ENCODE data around the gene CHURC1.

CHURC1 gene

DNA sequence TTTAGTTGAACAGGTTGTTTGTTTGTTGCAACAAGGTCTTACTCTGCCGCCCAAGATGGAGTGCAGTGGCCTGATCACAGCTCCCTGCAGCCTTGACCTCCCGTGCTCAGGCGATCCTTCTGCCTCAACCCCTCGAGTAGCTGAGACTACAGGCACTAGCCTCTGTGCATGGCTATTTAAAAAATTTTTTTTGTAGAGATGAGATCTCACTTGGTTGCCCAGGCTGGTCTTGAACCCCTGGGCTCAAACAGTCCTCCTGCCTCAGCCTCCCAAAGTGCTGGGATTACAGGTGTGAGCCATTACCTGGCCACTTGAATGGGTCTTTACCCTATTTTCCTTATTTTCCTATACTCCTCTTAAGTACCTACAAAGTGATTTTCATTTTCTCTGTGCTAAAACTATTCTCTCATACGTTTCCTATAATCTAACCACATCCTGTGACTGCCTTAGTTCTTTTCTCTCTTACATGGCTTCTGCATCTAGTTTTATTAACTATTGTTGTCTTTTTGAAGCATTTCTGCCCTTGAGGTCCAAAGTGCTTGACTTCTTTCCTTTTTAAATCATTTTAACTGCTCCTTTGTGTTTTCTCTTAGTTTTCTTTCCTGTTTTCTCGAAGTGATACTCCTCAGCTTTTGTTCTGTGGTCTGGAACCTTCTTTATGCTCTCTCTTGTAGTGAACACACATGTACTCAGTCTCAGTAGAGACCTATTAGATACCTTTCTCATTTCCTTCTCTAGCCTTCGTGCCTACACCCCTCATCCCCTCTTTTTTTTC, 14.2 kb downstream of the CHURC1 start:
- H2BK5ac ChIP-seq (ENCODE audit: low read length), result no peak overlapping the region
- no peak overlapping the region for H3K18ac ChIP-seq (ENCODE audit: low read length)
- DNase-seq (ENCODE audit: low spot score), result no peak
- 100% methylated on average over 1 of the region's 7 CpGs; no CpG with 5 or more reads in 1 of the 2 donors for WGBS, 2 donors (ENCODE audit: extremely low coverage in 2 of 2, insufficient read length in 2 of 2, insufficient replicate concordance in 1 of 2)
- H3K9me3 ChIP-seq (replicated peaks in 1 of 2; ENCODE audit: control insufficient read depth in 2 of 2, insufficient read depth in 1 of 2, low read depth in 1 of 2, low read length in 2 of 2), result no peaks in the 10 kb centered on the region
- no peak overlapping the region for H3K4ac ChIP-seq (ENCODE audit: low read length)
- H3K4me3 ChIP-seq (ENCODE audit: low read length in 2 of 2), result no peak overlapping the region
- H4K91ac ChIP-seq (ENCODE audit: low read depth, low read length, poor library complexity), result no peak overlapping the region
- no peak overlapping the region for H2BK15ac ChIP-seq (ENCODE audit: low read length)
- H3K4me2 ChIP-seq (ENCODE audit: insufficient read depth, low read length, poor library complexity, severe bottlenecking), result no peak overlapping the region
- H4K8ac ChIP-seq (ENCODE audit: low read depth, low read length), result no peak overlapping the region
- no peak overlapping the region for H3K9ac ChIP-seq (ENCODE audit: low read depth, low read length, poor library complexity)
- no peaks in the 10 kb centered on the region for H3K27me3 ChIP-seq (ENCODE audit: control insufficient read depth in 3 of 3, insufficient read depth in 3 of 3, low read depth in 1 of 3, low read length in 3 of 3)
- H3K79me1 ChIP-seq (ENCODE audit: low read depth, low read length), result no peaks in the 10 kb centered on the region
- peaks cover 0 to 13% of the 10 kb centered on the region in 2 donors for H3K4me1 ChIP-seq (ENCODE audit: control insufficient read depth in 2 of 2, insufficient read depth in 1 of 2, low read depth in 1 of 2, low read length in 2 of 2)
- no peak overlapping the region for H2AK5ac ChIP-seq (ENCODE audit: low read depth, low read length)
- H3K27ac ChIP-seq (replicated peaks; ENCODE audit: low read length), result no peak overlapping the region
- peaks cover 8 to 97% of the 10 kb centered on the region in 2 donors for H3K36me3 ChIP-seq (replicated peaks in 1 of 2; ENCODE audit: control insufficient read depth in 2 of 2, insufficient read depth in 2 of 2, low read length in 2 of 2)
- H3K23ac ChIP-seq (ENCODE audit: low read depth, low read length, poor library complexity), result no peak overlapping the region
- no peak overlapping the region for H3K14ac ChIP-seq (ENCODE audit: low read length)
- H2AFZ ChIP-seq (ENCODE audit: low read length), result no peak overlapping the region
- H2BK12ac ChIP-seq (ENCODE audit: low read length), result no peak overlapping the region
- H2BK120ac ChIP-seq (ENCODE audit: low read depth, low read length), result no peak overlapping the region

DNA sequence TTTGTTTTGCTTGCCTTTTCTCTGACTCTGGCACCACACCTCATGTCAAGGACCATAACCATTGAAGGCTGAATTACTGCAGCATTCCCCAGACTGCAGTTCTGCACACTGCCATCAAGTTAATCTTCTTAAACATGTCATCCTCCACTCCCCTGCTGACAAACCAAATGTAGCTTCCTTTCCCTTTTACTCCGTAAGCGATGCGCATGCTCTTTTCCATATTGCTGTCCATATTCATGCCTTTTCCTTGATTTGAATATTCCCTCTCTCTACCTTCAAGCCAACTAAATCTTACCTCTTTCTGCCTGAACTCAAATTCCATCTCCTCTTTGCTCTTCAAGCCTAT, 14.7 kb downstream of the CHURC1 start:
- H3K14ac ChIP-seq (ENCODE audit: low read length), result no peak overlapping the region
- H2BK12ac ChIP-seq (ENCODE audit: low read length), result no peak overlapping the region
- no CpG with 5 or more reads among the region's 3 CpGs for WGBS, 2 donors (ENCODE audit: extremely low coverage in 2 of 2, insufficient read length in 2 of 2, insufficient replicate concordance in 1 of 2)
- no peak overlapping the region for H3K23ac ChIP-seq (ENCODE audit: low read depth, low read length, poor library complexity)
- H4K8ac ChIP-seq (ENCODE audit: low read depth, low read length), result no peak overlapping the region
- H3K4me2 ChIP-seq (ENCODE audit: insufficient read depth, low read length, poor library complexity, severe bottlenecking), result no peak overlapping the region
- no peak overlapping the region for H3K4ac ChIP-seq (ENCODE audit: low read length)
- no peaks in the 10 kb centered on the region for H3K9me3 ChIP-seq (replicated peaks in 1 of 2; ENCODE audit: control insufficient read depth in 2 of 2, insufficient read depth in 1 of 2, low read depth in 1 of 2, low read length in 2 of 2)
- no peak overlapping the region for H3K18ac ChIP-seq (ENCODE audit: low read length)
- no peak overlapping the region for H3K9ac ChIP-seq (ENCODE audit: low read depth, low read length, poor library complexity)
- no peak overlapping the region for H2BK120ac ChIP-seq (ENCODE audit: low read depth, low read length)
- no peak overlapping the region for H3K27ac ChIP-seq (replicated peaks; ENCODE audit: low read length)
- no peak for DNase-seq (ENCODE audit: low spot score)
- peaks cover 0 to 13% of the 10 kb centered on the region in 2 donors for H3K4me1 ChIP-seq (ENCODE audit: control insufficient read depth in 2 of 2, insufficient read depth in 1 of 2, low read depth in 1 of 2, low read length in 2 of 2)
- H3K79me1 ChIP-seq (ENCODE audit: low read depth, low read length), result no peaks in the 10 kb centered on the region
- H3K4me3 ChIP-seq (ENCODE audit: low read length in 2 of 2), result no peak overlapping the region
- H3K36me3 ChIP-seq (replicated peaks in 1 of 2; ENCODE audit: control insufficient read depth in 2 of 2, insufficient read depth in 2 of 2, low read length in 2 of 2), result peaks cover 8 to 99% of the 10 kb centered on the region in 2 donors
- no peaks in the 10 kb centered on the region for H3K27me3 ChIP-seq (ENCODE audit: control insufficient read depth in 3 of 3, insufficient read depth in 3 of 3, low read depth in 1 of 3, low read length in 3 of 3)
- no peak overlapping the region for H2BK5ac ChIP-seq (ENCODE audit: low read length)
- no peak overlapping the region for H2AK5ac ChIP-seq (ENCODE audit: low read depth, low read length)
- no peak overlapping the region for H4K91ac ChIP-seq (ENCODE audit: low read depth, low read length, poor library complexity)
- no peak overlapping the region for H2AFZ ChIP-seq (ENCODE audit: low read length)
- H2BK15ac ChIP-seq (ENCODE audit: low read length), result no peak overlapping the region

DNA sequence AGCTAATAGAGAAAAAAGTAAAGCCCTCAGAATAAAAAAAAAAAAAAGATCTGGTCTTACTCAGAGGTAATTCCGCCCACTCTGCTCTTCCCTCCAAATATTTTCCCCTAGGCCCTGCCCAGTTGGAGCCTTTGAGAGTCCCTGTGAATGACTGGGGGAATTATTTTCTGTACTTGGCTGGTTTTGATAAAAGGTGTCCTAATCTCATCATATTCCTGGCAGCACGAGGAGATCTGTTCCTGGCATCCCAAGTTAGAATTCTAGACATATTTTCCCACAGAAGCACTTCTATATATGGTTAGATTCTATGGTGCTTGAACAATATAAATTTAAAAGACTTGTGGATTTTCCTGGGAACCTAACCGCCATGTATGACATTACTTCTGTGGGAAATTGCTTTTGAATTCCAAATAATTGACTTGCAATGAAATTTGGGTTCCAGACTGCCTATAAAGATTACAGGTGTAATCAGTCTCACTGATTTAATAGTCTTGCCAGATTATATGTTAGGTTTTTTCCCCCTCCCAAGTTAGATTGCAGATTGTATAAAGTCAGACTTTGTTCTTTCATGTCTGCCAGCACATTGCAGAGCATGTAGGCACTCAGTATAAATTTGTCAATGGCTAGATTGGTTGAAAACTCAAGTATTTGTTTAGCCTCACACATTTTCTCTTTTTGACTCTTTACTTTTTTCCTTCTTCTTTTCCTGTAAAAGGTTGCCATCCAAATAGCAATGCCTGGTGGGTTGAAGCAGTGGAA, 16.0 kb downstream of the CHURC1 start:
- Histone ChIP-seq H3K79me1 (ENCODE audit: low read depth, low read length) (no peaks in the 10 kb centered on the region), H2BK15ac (ENCODE audit: low read length) (no peak overlapping the region), H2AK5ac (ENCODE audit: low read depth, low read length) (no peak overlapping the region), H3K14ac (ENCODE audit: low read length) (no peak overlapping the region), H3K4ac (ENCODE audit: low read length) (no peak overlapping the region), H2BK5ac (ENCODE audit: low read length) (no peak overlapping the region), H3K9ac (ENCODE audit: low read depth, low read length, poor library complexity) (no peak overlapping the region), H3K36me3 (replicated peaks in 1 of 2; ENCODE audit: control insufficient read depth in 2 of 2, insufficient read depth in 2 of 2, low read length in 2 of 2) (peaks cover 6 to 96% of the 10 kb centered on the region in 2 donors), H3K9me3 (replicated peaks in 1 of 2; ENCODE audit: control insufficient read depth in 2 of 2, insufficient read depth in 1 of 2, low read depth in 1 of 2, low read length in 2 of 2) (no peaks in the 10 kb centered on the region), H3K27me3 (ENCODE audit: control insufficient read depth in 3 of 3, insufficient read depth in 3 of 3, low read depth in 1 of 3, low read length in 3 of 3) (no peaks in the 10 kb centered on the region), H2AFZ (ENCODE audit: low read length) (no peak overlapping the region), H2BK12ac (ENCODE audit: low read length) (no peak overlapping the region), H4K91ac (ENCODE audit: low read depth, low read length, poor library complexity) (no peak overlapping the region), H3K18ac (ENCODE audit: low read length) (no peak overlapping the region), H3K4me1 (ENCODE audit: control insufficient read depth in 2 of 2, insufficient read depth in 1 of 2, low read depth in 1 of 2, low read length in 2 of 2) (peaks cover 0 to 13% of the 10 kb centered on the region in 2 donors), H2BK120ac (ENCODE audit: low read depth, low read length) (no peak overlapping the region), H3K4me2 (ENCODE audit: insufficient read depth, low read length, poor library complexity, severe bottlenecking) (no peak overlapping the region), H3K27ac (replicated peaks; ENCODE audit: low read length) (no peak overlapping the region), H3K23ac (ENCODE audit: low read depth, low read length, poor library complexity) (no peak overlapping the region), H3K4me3 (ENCODE audit: low read length in 2 of 2) (no peak overlapping the region), H4K8ac (ENCODE audit: low read depth, low read length) (no peak overlapping the region)
- DNase-seq (ENCODE audit: low spot score), result no peak
- WGBS, 2 donors (ENCODE audit: extremely low coverage in 2 of 2, insufficient read length in 2 of 2, insufficient replicate concordance in 1 of 2), result no CpG with 5 or more reads among the region's 3 CpGs

DNA sequence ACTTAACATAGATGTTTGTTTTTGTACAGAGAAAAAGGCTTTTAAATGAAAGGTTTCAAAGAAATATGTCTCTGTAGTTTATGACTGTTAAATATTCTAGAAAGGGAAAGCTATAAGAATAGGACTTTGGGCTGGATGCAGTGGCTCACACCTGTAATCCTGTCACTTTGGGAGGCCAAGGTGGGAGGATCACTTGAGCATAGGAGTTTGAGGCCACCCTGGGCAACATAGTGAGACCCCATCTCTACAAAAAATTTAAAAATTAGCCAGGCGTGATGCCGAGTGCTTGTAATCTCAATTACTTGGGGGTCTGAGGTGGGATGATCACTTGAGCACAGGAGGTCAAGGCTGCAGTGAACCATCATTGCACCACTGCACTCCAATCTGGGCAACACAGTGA, 16.9 kb downstream of the CHURC1 start:
- Histone ChIP-seq H4K91ac (ENCODE audit: low read depth, low read length, poor library complexity) (no peak overlapping the region), H3K79me1 (ENCODE audit: low read depth, low read length) (no peaks in the 10 kb centered on the region), H3K23ac (ENCODE audit: low read depth, low read length, poor library complexity) (no peak overlapping the region), H2BK120ac (ENCODE audit: low read depth, low read length) (no peak overlapping the region), H3K27me3 (ENCODE audit: control insufficient read depth in 3 of 3, insufficient read depth in 3 of 3, low read depth in 1 of 3, low read length in 3 of 3) (no peaks in the 10 kb centered on the region), H3K27ac (replicated peaks; ENCODE audit: low read length) (no peak overlapping the region), H3K4me2 (ENCODE audit: insufficient read depth, low read length, poor library complexity, severe bottlenecking) (no peak overlapping the region), H3K9me3 (replicated peaks in 1 of 2; ENCODE audit: control insufficient read depth in 2 of 2, insufficient read depth in 1 of 2, low read depth in 1 of 2, low read length in 2 of 2) (no peaks in the 10 kb centered on the region), H3K4ac (ENCODE audit: low read length) (no peak overlapping the region), H2BK12ac (ENCODE audit: low read length) (no peak overlapping the region), H3K9ac (ENCODE audit: low read depth, low read length, poor library complexity) (no peak overlapping the region), H3K18ac (ENCODE audit: low read length) (no peak overlapping the region), H3K36me3 (replicated peaks in 1 of 2; ENCODE audit: control insufficient read depth in 2 of 2, insufficient read depth in 2 of 2, low read length in 2 of 2) (peaks cover 4 to 88% of the 10 kb centered on the region in 2 donors), H4K8ac (ENCODE audit: low read depth, low read length) (no peak overlapping the region), H2AFZ (ENCODE audit: low read length) (no peak overlapping the region), H3K14ac (ENCODE audit: low read length) (no peak overlapping the region), H2BK15ac (ENCODE audit: low read length) (no peak overlapping the region), H3K4me1 (ENCODE audit: control insufficient read depth in 2 of 2, insufficient read depth in 1 of 2, low read depth in 1 of 2, low read length in 2 of 2) (peaks cover 0 to 13% of the 10 kb centered on the region in 2 donors), H2AK5ac (ENCODE audit: low read depth, low read length) (no peak overlapping the region), H3K4me3 (ENCODE audit: low read length in 2 of 2) (no peak overlapping the region), H2BK5ac (ENCODE audit: low read length) (no peak overlapping the region)
- DNase-seq (ENCODE audit: low spot score), result no peak
- WGBS, 2 donors (ENCODE audit: extremely low coverage in 2 of 2, insufficient read length in 2 of 2, insufficient replicate concordance in 1 of 2), result no CpG with 5 or more reads among the region's 2 CpGs
